Glomerular visceral epithelial cell (primary cell): ENCODE data around the gene NPIPB2.
"Not testable (repeated sequence)": the region's sequence is repeated elsewhere in the genome, so short reads cannot be mapped to it uniquely, and the experiment has no call there.

ENCODE experiments used
- DNase-seq: peaks from one replicate; pipeline ENCODE4 v3.0.0-alpha.2; 2016; ENCODE audit errors: extremely low spot score

The NPIPB2 gene

GRCh38 chr16:11962457-11962856 is 20.6 kb upstream of the NPIPB2 start:
- not testable (repeated sequence) for DNase-seq

- no peak for DNase-seq
These were observed 15.9 kb upstream of the NPIPB2 start for GRCh38 chr16:11957591-11958395.

- no peak for DNase-seq
These were observed 14.7 kb upstream of the NPIPB2 start for GRCh38 chr16:11956558-11956957.

GRCh38 chr16:11955713-11956123 is 13.9 kb upstream of the NPIPB2 start:
- peak; percentile 76 for DNase-seq

- peak; percentile 34 for DNase-seq
These were observed 11.7 kb upstream of the NPIPB2 start for GRCh38 chr16:11953576-11953975.

GRCh38 chr16:11950388-11950787 is 8.5 kb upstream of the NPIPB2 start:
- DNase-seq: no peak

DNA sequence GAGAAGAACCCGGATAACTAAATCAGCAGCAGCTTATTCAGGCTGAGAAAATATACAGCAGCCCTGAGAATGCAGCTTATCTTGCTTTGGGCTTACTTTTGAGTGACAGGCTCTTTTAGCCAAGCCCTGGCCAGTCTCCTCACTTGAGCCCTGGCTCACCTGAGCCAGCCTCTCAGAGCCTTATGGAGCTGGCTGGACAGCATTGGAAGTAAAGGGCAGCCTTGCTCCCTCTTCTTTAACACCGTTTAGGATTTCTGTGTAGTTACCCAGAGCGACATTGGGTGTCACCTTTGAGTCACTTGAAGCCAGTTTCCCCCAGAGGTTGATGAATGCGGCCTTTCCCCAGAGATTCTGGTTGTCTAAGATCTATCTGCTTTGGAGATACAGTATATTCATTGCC is 7.7 kb upstream of the NPIPB2 start:
- DNase-seq: peak; percentile 40

GRCh38 chr16:11948819-11949218 is 7.0 kb upstream of the NPIPB2 start:
- no peak for DNase-seq

- DNase-seq: peak; percentile 14
These were observed 4.6 kb upstream of the NPIPB2 start for GRCh38 chr16:11946433-11946832.

DNA sequence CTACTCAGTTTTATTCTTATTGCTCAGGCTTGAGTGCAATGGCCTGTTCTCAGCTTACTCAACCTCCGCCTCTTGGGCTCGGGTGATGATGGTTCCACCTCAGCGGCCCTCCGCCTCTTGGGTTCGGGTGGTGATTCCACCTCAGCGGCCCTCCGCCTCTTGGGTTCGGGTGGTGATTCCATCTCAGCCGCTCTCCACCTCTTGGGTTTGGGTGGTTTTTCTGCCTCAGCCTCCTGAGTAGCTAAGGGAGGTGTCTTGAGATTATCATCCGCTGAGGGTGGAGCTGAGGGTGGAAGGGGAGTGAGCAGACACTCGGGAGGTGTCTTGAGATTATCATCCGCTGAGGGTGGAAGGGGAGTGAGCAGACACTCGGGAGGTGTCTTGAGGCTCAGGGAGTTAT is 14.5 kb downstream of the NPIPB2 start:
- not testable (repeated sequence) for DNase-seq

DNA sequence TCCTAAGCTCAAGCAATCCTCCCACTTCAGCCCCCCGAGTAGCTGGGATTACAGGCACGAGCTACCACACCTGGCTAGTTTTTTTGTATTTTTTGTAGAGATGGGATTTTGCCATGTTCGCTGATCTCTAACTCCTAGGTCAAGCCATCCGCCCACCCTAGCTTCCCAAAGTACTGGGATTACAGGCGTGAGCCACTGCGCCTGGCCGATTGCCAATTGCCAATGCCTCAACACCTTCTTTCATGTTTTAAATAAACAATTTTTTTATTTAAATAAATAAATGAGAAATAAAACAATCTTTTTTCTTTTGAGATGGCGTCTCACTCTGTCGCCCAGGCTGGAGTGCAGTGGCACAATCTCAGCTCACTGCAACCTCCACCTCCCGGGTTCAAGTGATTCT is 17.8 kb downstream of the NPIPB2 start:
- not testable (repeated sequence) for DNase-seq

GRCh38 chr16:11916524-11917285 is 25.1 kb downstream of the NPIPB2 start:
- no peak for DNase-seq

GRCh38 chr16:11915644-11916523 is 26.0 kb downstream of the NPIPB2 start, which contains the start of gene GSPT1:
GSPT1 (minus strand) TSS chr16:11915956; CDS start chr16:11915720, 236 bp downstream.
- DNase-seq: peak; percentile 97

DNA sequence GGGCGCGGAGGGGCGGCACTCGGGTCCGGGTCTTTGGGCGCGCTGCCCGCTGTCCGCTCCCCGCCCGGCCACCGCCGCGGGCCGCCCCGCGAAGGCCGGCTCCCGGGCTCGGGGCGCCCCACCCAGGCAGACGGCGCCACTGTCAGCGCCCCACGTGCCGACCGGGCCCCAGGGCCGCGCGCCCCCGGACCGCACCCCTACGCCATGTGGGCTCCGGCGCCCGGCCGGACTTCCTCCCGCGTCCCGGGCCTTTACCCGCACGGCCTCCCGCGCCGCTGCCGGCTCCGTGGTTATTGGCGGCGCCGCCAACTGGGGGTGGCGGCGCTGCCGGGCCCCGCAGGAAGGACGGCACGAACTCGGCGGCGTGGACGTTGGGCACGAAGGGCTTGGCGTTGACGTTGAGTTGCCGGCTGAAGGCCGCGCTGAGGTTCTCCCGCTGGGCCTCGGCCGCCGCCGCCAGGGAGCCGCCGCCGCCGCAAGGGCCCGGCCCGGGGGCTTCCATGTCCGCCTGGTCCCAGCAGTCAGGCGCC is 26.7 kb downstream of the NPIPB2 start:
- DNase-seq: no peak

- no peak for DNase-seq
These were observed 27.4 kb downstream of the NPIPB2 start for GRCh38 chr16:11914210-11915113.

- peak; percentile 39 for DNase-seq
These were observed 28.3 kb downstream of the NPIPB2 start for GRCh38 chr16:11913425-11914079.

DNA sequence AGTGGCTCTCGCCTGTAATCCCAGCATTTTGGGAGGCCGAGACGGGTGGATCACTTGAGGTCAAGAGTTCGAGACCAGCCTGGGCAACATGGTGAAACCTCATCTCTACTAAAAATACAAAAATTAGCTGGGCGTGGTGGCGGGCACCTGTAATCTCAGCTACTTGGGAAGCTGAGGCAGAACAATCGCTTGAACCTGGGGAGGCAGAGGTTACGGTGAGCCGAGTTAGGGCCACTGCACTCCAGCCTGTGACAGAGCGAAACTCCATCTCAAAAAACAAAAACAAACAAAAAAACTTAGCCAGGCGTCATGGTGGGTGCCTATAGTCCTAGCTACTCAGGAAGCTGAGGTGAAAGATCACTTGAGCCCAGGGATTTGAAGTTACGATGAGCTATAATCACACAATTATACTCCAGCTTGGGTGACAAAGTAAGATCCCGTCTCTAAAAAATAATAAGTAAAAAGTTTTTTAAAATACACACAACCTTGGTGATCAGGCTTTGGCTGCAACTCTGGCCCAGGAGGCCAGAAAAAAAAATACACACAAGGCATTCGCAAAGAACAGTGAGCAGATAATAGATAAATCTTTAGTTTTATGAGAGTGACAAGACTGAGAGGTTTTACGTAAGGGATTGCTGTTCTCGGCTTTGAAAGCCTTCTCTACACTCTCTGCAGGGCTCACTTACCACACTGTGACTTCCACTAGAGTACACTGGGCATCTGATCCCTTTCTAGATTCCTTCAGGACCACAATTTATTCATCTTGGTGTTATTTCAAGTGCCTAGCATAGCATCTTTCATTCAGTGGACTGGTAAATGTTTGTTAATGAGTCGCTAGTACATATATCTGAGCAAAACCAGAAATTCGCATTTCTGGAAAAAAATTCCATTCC is 31.9 kb downstream of the NPIPB2 start:
- no peak for DNase-seq

- no peak for DNase-seq
These were observed 34.5 kb downstream of the NPIPB2 start for GRCh38 chr16:11907160-11907970.
